GM18909 (cell line): Measurements from ENCODE around the gene AFDN.

Experiments
- ATAC-seq: cut with Tn5 transposase; IDR thresholded peaks from one replicate; pipeline ENCODE4 v1.9.1; 2021; ENCODE audit warnings: mild to moderate bottlenecking; ENCODE audit not compliant: unreplicated experiment, poor library complexity

Gene AFDN

GRCh38 chr6:167826896-167827582, at the start of gene AFDN:
TSS of gene AFDN (plus strand) at chr6:167826911. CDS start at chr6:167827133, 222 bp downstream.
- ATAC-seq, result peak; percentile 43

GRCh38 chr6:167778497-167779128, 48.1 kb upstream of the AFDN start:
- no peak for ATAC-seq

- no peak for ATAC-seq
Measured at GRCh38 chr6:167779129-167779992, 47.4 kb upstream of the AFDN start.

GRCh38 chr6:167779993-167780655, 46.6 kb upstream of the AFDN start:
- ATAC-seq, result no peak

GRCh38 chr6:167781066-167781767, 45.5 kb upstream of the AFDN start:
- ATAC-seq, result no peak

- no peak for ATAC-seq
Measured at GRCh38 chr6:167781868-167782267, 44.8 kb upstream of the AFDN start.

GRCh38 chr6:167782698-167783517, 43.8 kb upstream of the AFDN start:
- no peak for ATAC-seq

- ATAC-seq, result no peak
Measured at GRCh38 chr6:167786853-167787675, 39.6 kb upstream of the AFDN start.

GRCh38 chr6:167787896-167788562, 38.7 kb upstream of the AFDN start:
- no peak for ATAC-seq

- ATAC-seq, result no peak
Measured at GRCh38 chr6:167788563-167788903, 38.2 kb upstream of the AFDN start.

GRCh38 chr6:167789358-167789757, 37.4 kb upstream of the AFDN start:
- no peak for ATAC-seq

- ATAC-seq, result no peak
Measured at GRCh38 chr6:167791091-167791779, 35.5 kb upstream of the AFDN start.

GRCh38 chr6:167791780-167792478, 34.8 kb upstream of the AFDN start:
- ATAC-seq, result no peak

- no peak for ATAC-seq
Measured at GRCh38 chr6:167793421-167793820, 33.3 kb upstream of the AFDN start.

GRCh38 chr6:167794161-167795157, 32.3 kb upstream of the AFDN start:
- ATAC-seq, result no peak
